Smooth muscle cell (in vitro differentiated cells): ENCODE measurements around the gene COL3A1. TPM values are rescaled to one million over a fixed set of nuclear protein-coding genes. Genes with fewer than 3 reads are reported as not detected.

Source experiments
- DNase-seq: peaks from one replicate; lab custom pipeline; 2025; ENCODE audit not compliant: unreplicated experiment; lab: John Stamatoyannopoulos, UW
- H2AFZ ChIP-seq: fragments of 200-600 bp; sonication (generic); 2 replicates; pipeline ENCODE4 v1.6.0; 2016; ENCODE audit warnings: antibody characterized with exemption, low read depth, mild to moderate bottlenecking
- H3F3A ChIP-seq: fragments of 200-600 bp; sonication (generic); 2 replicates; pipeline ENCODE4 v1.6.0; 2017; ENCODE audit warnings: antibody characterized with exemption, low read depth
- H3K27ac ChIP-seq: fragments of 200-600 bp; sonication (generic); 2 replicates; pipeline ENCODE4 v1.5.1; 2016; ENCODE audit warnings: low read depth, mild to moderate bottlenecking
- H3K27me3 ChIP-seq: fragments of 200-600 bp; sonication (generic); 2 replicates; pipeline ENCODE4 v1.6.1; 2016; ENCODE audit warnings: low read depth, mild to moderate bottlenecking
- H3K36me3 ChIP-seq: fragments of 200-600 bp; sonication (generic); 2 replicates; pipeline ENCODE4 v1.5.1; 2016; ENCODE audit warnings: low read depth
- H3K4me1 ChIP-seq: fragments of 200-600 bp; sonication (generic); 2 replicates; pipeline ENCODE4 v1.5.1; 2016; ENCODE audit warnings: low read depth
- H3K4me2 ChIP-seq: fragments of 200-600 bp; sonication (generic); 2 replicates; pipeline ENCODE4 v1.6.0; 2016; ENCODE audit warnings: mild to moderate bottlenecking
- H3K4me3 ChIP-seq: fragments of 200-600 bp; sonication (generic); 2 replicates; pipeline ENCODE4 v1.5.1; 2016; ENCODE audit warnings: mild to moderate bottlenecking
- H3K79me2 ChIP-seq: fragments of 200-600 bp; sonication (generic); 2 replicates; pipeline ENCODE4 v1.6.0; 2016; ENCODE audit warnings: low read depth, mild to moderate bottlenecking
- H3K9ac ChIP-seq: fragments of 200-600 bp; sonication (generic); 2 replicates; pipeline ENCODE4 v1.6.0; 2016; ENCODE audit warnings: low read depth
- H3K9me3 ChIP-seq: fragments of 200-600 bp; sonication (generic); replicated peaks from 2 replicates; pipeline ENCODE4 v1.5.1; 2016; ENCODE audit warnings: low read depth
- H4K20me1 ChIP-seq: fragments of 200-600 bp; sonication (generic); 2 replicates; pipeline ENCODE4 v1.6.0; 2016; ENCODE audit warnings: low read depth
- CTCF ChIP-seq: fragments of 200-600 bp; sonication (generic); IDR thresholded peaks from 2 replicates; pipeline ENCODE4 v1.5.1; 2017; ENCODE audit warnings: borderline replicate concordance, mild to moderate bottlenecking, antibody characterized with exemption; ENCODE audit not compliant: insufficient read depth, poor library complexity, severe bottlenecking
- WGBS: methylation state at CpG from one replicate; pipeline ENCODE4 v1.1.7; 2016; ENCODE audit warnings: low lambda C conversion rate; 5-methylcytosine and 5-hydroxymethylcytosine counted together
- polyA plus RNA-seq: library from polyadenylated mRNA; unstranded; fragments of >200 nt; fragmentation: Nextera tagmentation; extraction: Ambion mirVana; gene quantifications from 2 replicates; pipeline ENCODE4 v1.2.1, GENCODE V29; 2016
- total RNA-seq: library from RNA; depleted of rRNA; stranded (reverse); fragments of >200 nt; gene quantifications from 2 replicates; pipeline ENCODE4 v1.2.3, GENCODE V29; 2014

Gene COL3A1
- 10,359 and 12,824 TPM in 2 replicates for total RNA-seq
- polyA plus RNA-seq = 9,077 and 11,807 TPM in 2 replicates

GRCh38 chr2:188974164-188974563 is at the start of gene COL3A1:
COL3A1 (plus strand) TSS chr2:188974373; CDS start chr2:188974490, 117 bp downstream.
- Histone ChIP-seq H3K4me2 (peak within 1 kb of the TSS; percentile 92), H3K27ac (peak within 1 kb of the TSS; percentile 98), H3K79me2 (peaks cover 93% of the 10 kb centered on the region), H3K4me3 (peak within 1 kb of the TSS; percentile 91), H3K9me3 (no peaks in the 10 kb centered on the region), H2AFZ (peak within 1 kb of the TSS; percentile 31), H3K36me3 (no peaks in the 10 kb centered on the region), H3K4me1 (peaks cover 14% of the 10 kb centered on the region), H4K20me1 (peaks cover 34% of the 10 kb centered on the region), H3K27me3 (no peaks in the 10 kb centered on the region), H3F3A (peaks cover 74% of the 10 kb centered on the region), H3K9ac (peak within 1 kb of the TSS; percentile 93)
- TF ChIP-seq CTCF = no peak
- under 1% methylated on average over 4 of the region's 4 CpGs for WGBS
- DNase-seq = no peak

GRCh38 chr2:188928643-188929042 is 45.5 kb upstream of the COL3A1 start:
- H3K79me2 ChIP-seq = no peaks in the 10 kb centered on the region
- no peaks in the 10 kb centered on the region for H3F3A ChIP-seq
- WGBS = 96% methylated on average over 2 of the region's 2 CpGs
- no peak overlapping the region for H3K4me3 ChIP-seq
- peaks cover 13% of the 10 kb centered on the region for H3K36me3 ChIP-seq
- no peak overlapping the region for H3K4me2 ChIP-seq
- H3K27me3 ChIP-seq = no peaks in the 10 kb centered on the region
- no peak for DNase-seq
- H3K9ac ChIP-seq = no peak overlapping the region
- no peak for TF ChIP-seq CTCF
- H3K4me1 ChIP-seq = no peaks in the 10 kb centered on the region
- no peak overlapping the region for H3K27ac ChIP-seq
- H4K20me1 ChIP-seq = no peaks in the 10 kb centered on the region
- H3K9me3 ChIP-seq = peaks cover 12% of the 10 kb centered on the region
- H2AFZ ChIP-seq = no peak overlapping the region

GRCh38 chr2:188931361-188931760 is 42.8 kb upstream of the COL3A1 start:
- H3K9ac ChIP-seq = no peak overlapping the region
- no peaks in the 10 kb centered on the region for H3F3A ChIP-seq
- no peaks in the 10 kb centered on the region for H3K79me2 ChIP-seq
- H3K27me3 ChIP-seq = no peaks in the 10 kb centered on the region
- H3K4me2 ChIP-seq = no peak overlapping the region
- peaks cover 12% of the 10 kb centered on the region for H3K9me3 ChIP-seq
- TF ChIP-seq CTCF = no peak
- no peak for DNase-seq
- no peak overlapping the region for H2AFZ ChIP-seq
- H3K27ac ChIP-seq = no peak overlapping the region
- H4K20me1 ChIP-seq = no peaks in the 10 kb centered on the region
- H3K4me3 ChIP-seq = no peak overlapping the region
- H3K4me1 ChIP-seq = no peaks in the 10 kb centered on the region
- H3K36me3 ChIP-seq = peaks cover 12% of the 10 kb centered on the region
